Measurements from ENCODE around the gene GALNT14.
"Not testable (repeated sequence)": the region's sequence is repeated elsewhere in the genome, so short reads cannot be mapped to it uniquely, and the experiment has no call there.

The GALNT14 gene

DNA sequence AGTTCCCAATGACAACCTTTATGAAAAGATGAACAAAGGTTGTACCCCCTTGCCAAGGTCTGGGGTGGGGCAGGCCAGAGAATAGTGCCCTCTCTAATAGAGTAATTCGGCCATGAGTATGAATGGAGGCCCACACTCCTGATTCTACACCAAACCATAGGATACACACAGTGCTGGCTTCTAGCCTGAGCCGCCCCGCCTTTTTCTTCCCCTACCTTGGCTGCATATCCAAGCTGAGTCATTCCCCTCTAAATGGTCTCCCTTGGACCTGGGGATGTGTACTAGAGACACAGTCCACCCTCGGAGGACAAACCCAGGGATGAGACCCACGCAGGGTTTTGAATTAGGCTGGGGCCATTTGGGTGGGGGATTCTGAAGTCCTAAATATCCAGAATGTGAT is 223.8 kb downstream of the GALNT14 start:
- DNase-seq (ENCODE audit: extremely low read depth in 1 of 2, low read depth in 1 of 2), result no peak

DNA sequence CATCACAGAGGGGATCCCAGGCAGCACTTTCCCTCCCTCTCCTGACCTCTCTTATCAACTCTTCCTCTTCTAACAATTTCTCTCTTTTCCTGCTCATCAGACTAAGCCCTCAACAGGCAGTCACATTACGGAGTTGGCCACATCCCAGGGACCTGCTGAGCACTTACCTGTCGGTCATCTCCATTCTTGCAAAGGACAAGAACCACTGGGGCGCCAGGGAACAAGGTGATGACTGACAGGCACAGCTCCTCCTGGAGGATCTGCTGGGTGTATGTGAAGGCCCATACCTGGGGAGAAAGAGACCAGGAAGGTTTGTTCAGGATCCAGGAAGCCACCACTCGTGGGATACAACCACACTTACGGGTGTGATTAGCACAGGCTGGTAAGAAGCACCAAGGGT is 226.2 kb downstream of the GALNT14 start:
- no peak for DNase-seq (ENCODE audit: extremely low read depth in 1 of 2, low read depth in 1 of 2)

DNA sequence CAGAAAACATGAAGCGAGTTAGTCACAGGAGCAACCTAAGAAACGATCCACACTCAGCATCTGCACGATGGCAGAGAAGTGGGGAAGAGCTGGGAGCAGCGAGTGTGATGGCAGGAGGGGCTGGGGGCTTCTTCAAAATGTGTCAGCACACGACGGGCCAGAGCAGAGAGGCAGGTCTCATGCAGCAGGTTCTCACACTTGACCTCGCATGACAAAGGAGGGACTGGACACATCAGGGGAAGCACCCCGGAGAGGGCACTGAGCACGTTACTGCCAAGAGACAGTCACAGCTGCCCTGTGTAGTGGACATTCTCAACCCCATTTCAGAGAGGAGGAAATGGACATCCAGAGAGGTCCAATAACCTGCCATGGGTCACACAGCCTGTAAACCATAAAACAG is 226.9 kb downstream of the GALNT14 start:
- DNase-seq (ENCODE audit: extremely low read depth in 1 of 2, low read depth in 1 of 2), result no peak

DNA sequence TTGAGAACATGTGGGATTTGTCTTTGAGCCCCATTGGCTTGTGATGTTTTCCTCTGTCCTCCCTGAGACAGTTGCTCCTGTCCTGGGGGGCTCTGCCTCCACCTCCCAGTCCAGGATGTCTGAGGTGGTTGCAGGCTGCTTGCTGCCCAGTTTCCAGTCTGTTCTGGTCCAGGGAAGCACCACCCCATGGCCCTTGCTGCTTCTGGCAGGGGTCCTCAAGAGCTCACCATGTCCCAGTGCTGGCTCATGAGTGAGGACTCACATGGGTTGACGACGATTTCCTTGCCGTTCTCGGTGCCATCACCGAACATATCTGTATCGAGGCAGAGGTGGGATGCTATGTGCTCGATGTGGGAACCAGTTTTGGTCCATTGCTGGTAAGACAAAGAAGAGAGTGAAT is 227.6 kb downstream of the GALNT14 start:
- DNase-seq (ENCODE audit: extremely low read depth in 1 of 2, low read depth in 1 of 2), result no peak

DNA sequence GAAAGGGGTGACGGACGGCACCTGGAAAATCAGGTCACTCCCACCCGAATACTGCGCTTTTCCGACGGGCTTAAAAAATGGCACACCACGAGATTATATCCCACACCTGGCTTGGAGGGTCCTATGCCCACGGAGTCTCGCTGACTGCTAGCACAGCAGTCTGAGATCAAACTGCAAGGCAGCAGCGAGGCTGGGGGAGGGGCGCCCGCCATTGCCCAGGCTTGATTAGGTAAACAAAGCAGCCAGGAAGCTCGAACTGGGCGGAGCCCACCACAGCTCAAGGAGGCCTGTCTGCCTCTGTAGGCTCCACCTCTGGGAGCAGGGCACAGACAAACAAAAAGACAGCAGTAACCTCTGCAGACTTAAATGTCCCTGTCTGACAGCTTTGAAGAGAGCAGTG is 233.8 kb downstream of the GALNT14 start:
- not testable (repeated sequence) for DNase-seq (ENCODE audit: extremely low read depth in 1 of 2, low read depth in 1 of 2)

DNA sequence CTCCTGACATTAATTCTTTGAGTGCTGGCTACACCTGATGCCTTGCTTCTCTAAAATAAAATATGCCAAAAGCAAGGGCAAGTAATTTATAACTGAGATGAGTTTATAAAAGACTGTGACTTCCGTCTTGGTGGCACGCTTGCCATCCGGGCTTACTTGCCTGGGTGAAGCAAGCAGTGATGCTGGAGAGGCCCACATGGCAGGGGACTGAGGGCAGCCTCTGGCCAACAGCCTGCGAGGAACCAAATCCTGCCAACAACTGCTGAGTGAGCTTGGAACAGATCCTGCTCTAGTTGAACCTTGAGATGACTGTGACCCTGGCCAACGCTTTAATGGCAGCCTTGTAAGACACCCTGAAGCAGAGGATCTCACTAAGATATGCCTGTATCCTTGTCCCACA is 234.9 kb downstream of the GALNT14 start:
- DNase-seq (ENCODE audit: extremely low read depth in 1 of 2, low read depth in 1 of 2), result no peak

DNA sequence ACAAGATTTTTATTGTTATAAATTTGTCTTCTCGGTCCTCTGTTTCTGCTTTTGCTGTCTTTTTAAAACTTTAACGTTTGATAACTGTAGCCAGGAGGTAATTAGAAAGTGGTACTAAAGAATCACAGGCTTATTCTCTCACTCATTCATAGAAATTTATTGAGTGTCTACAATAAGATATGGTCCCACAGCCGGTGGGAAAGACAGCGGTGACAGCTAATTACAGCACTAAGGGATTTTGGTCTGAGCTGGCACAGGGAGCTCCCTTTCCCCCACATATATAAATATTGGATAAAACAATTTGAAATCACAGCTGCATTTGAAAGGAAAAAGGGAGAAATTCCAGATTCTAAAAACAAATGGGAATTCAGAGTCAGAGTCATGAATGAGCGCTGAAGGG is 237.9 kb downstream of the GALNT14 start:
- DNase-seq (ENCODE audit: extremely low read depth in 1 of 2, low read depth in 1 of 2), result no peak

DNA sequence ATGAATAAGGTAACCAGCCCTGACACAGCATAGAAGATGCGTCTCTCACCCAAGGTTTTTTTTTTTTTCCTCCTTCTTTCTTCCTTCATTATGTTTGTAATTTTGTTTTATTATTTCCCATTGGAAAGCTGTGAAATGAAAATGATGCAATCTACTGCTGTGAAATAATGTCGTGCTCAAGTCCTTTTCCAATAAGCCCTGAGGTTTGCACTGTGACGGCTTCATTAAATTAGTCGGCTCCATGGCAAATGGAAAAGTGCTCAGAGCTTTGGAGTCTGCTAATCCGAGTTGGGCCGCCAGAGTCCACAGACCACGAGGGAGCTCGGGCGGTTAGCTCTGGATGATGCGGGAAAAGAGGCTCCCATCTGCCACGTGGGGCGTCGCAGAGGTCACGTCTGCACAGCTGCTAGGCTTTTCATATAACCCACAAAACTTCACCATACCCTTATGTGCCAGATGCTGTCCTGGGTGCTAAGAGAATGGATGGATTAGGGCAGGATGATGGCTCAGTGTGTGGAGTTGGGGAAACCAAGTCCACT is 238.7 kb downstream of the GALNT14 start:
- DNase-seq (ENCODE audit: extremely low read depth in 1 of 2, low read depth in 1 of 2), result no peak

DNA sequence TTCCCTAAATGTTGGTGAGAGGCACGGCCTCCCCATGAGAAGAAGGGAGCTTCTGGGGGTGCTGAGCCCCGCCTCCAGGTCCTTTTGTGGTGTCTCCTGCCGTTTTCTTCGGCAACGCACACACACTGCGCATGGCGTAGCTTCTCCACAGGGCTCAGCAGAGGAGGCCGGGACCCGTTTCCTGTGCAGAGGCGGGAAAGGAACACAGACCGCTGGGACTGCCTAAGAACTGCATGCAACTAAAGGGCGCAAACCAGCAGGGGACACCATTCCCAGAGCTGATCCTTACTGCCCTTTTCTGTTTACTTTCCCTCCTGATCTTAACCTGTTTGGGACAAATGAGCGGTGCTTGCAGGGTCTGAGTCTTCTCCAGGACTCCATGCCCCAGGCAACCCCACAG is 240.7 kb downstream of the GALNT14 start:
- no peak for DNase-seq (ENCODE audit: extremely low read depth in 1 of 2, low read depth in 1 of 2)

DNA sequence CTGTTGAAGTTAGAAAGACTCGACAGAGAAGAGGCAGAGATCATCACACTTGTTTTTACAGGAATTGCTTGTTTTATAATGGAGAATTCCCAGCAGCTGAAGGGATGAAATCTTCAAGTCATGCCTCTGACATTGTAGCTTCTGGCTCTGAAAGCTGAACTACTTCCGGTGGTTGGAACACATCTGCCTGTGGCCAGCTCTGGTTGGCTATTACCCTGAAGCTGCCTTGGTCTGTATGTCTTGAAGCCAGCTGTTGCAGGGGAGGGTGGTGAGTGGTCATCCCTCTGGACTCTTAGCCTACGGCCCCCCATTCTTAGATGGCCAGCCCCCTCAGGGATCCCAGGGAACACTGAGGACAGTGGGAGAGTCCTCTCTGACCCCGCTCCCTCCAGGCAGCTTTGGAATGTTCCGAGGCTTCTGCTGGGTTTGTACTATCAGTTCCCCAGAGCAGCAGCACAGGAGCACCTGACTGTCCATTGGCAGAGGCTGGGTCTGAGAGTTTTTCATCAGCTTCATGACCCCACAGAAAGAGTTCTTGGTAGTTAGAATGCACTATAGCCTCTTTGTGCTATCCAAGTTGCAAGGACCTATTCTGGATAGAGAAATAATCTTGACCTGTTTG is 243.6 kb downstream of the GALNT14 start:
- no peak for DNase-seq (ENCODE audit: extremely low read depth in 1 of 2, low read depth in 1 of 2)

DNA sequence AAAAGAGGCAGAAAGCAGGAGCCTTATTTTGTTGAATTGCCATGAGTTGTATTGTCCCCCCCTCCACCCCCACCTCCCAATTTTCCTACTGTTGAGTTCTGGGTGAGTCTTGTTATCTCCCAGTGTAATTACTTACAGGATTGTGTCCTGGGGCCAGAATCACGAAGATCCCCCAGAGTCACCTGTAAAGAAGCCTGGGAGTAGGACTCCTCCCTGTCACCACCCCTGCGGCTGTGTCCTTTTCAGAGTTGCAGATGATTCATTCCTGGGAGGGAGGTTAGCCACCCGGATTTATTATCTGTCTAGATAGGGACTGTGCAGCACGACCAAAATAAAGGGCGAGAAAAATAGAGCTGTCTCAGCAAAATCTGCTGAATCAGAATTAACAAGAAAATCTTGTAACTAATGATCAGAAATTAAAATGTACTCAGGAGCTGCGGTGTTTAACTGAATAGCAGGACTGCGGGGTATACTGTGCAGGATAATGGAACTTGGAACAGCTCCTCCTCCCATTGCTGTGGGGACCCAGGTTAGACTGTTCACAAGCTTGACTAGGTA is 249.3 kb downstream of the GALNT14 start:
- DNase-seq (ENCODE audit: extremely low read depth in 1 of 2, low read depth in 1 of 2), result no peak

DNA sequence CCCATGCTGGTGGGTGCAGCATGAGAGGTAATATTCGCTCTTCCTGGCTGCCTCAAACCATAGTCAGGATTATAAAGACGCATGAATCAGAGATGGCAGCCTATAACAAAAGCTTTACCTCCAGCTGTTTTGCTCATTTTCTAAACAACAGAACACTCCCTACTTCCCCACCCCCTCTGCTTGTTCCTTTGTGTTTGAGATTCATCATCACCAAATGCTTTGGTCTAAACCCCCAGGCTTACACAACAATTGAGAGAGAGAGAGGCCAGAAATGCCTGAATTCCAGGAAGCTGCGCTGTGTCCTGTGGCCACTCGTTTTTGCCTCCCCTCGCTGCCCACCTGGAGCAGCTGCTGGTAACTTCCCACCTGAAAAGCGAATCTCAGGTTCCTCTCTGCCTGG is 252.2 kb downstream of the GALNT14 start:
- DNase-seq (ENCODE audit: extremely low read depth in 1 of 2, low read depth in 1 of 2), result no peak

DNA sequence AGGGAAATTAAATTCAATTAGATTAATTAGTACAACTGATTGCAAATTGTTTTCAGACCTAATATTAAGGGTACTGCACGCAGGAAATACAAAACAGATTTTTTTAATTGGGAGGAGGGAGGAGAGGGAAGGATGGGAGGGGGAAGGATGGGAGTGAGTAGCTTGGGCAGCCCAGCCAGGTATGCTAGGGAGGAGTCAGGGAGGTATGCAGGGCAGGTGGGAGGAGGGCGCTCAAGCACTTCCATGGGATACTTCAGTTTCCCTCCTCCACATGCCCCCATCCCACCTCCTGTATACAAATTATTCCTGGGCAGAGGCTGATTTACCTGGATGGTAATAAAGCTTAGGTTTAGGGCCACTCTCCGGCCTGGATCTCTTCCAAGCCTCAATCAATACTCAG is 254.4 kb downstream of the GALNT14 start:
- DNase-seq (ENCODE audit: extremely low read depth in 1 of 2, low read depth in 1 of 2), result no peak

DNA sequence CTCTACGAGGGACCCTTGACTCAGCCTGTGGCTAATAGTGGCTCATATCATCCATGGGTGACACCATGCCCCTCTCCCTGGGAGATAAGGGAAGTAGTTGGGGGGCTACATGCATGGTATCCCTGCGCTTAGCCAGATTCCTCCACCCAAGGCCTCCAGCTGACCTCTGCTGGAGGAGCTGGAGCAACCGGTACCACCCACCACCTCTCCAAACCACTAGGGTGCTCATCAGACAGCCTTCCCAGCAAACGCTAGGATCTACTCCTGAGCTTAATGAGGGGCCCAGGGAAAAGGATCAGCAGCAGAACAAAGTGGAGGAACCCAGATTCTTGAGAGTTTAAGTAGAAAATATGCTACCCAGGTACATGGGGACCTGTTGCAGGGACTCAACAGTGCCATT is 255.1 kb downstream of the GALNT14 start:
- DNase-seq (ENCODE audit: extremely low read depth in 1 of 2, low read depth in 1 of 2), result no peak

DNA sequence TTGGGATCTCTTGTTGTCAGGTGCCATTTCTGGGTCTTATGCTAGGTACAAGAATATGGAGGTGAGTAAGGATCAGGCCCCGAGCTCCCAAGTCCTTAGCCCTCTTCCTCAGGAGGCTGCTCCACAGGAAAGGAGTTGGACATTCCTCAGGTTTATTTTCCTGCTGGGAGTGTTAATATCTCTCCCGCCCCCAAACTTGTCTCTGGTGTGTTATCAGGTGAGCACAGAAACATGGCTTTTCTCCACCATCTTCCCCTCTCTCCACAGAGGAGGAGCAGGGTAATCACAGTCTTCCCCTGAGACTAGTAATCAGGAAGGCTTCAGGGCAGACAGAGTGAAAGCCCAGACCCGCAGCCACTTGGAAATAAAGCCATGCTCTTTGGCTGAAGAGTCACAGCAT is 257.7 kb downstream of the GALNT14 start:
- DNase-seq (ENCODE audit: extremely low read depth in 1 of 2, low read depth in 1 of 2), result no peak

DNA sequence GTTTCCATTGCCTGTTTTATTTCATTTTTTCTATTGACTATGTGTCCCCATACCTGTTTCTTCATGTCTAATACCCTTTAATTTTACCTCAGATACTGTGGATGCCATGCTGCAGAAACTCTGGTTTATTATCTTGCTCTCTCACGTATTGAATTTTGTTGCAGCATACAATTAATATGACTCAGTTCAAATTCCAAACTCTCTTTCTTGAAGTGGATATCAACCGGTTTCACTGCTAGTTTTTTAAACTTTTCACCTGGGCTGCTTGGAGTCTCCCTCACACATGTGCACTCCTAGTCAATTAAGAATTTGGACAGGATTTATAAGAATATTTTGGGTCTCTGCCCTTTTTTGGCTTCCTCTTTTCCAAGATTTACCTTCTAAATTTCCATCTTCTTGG is 260.4 kb downstream of the GALNT14 start:
- no peak for DNase-seq (ENCODE audit: extremely low read depth in 1 of 2, low read depth in 1 of 2)

DNA sequence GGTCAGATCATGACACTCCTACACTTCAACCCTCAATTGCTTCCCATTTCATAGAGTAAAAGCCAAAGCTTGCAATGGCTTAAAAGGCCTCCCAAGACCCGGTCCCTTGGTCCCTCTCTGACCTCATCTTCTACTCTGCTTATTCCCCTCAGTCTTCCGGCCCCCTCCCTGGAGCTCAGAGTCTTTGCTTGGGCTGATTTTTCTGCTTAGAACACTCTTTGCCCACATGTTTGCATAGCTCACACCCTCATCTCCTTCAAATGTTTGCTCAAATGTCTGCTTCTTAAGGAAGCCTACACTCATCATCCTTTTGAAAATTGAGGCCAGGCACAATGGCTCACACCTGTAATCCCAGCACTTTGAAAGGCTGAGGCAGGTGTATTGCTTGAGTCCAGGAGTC is 265.4 kb downstream of the GALNT14 start:
- no peak for DNase-seq (ENCODE audit: extremely low read depth in 1 of 2, low read depth in 1 of 2)

DNA sequence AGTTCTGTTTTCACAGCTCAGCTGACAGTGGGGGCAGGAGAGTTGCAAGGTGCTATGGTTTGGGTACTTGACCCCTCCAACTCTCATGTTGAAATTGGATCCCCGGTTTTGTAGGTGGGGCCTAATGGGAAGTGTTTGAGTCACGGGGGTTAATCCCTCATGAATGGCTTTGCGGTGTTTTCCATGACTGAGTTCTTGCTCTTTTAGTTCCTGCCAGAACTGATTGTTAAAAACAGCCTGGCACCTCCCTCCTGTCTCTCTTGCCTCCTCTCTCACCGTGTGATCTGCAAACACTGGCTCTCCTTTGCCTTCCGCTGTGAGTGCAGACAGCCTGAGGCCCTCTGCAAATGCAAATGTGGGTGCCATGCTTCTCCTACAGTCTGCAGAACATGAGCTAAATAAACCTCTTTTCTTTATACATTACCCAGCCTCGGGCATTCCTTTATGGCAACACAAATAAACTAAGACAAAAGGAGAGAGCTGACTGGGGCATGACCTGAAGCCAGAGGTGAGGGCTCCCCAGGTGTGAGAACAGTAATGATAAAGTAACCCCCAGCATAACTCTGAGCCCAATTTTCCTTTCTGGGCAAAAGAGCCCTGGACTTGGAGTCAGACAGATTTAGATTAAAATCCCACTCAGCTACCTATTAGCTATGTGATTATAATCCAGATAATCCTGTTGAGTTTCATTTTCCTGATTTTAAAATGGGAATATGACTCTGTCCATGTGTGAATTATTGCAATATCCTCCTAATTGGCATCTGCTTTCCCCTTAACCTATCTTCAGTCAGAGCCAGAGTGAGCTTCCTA is 266.1 kb downstream of the GALNT14 start:
- no peak for DNase-seq (ENCODE audit: extremely low read depth in 1 of 2, low read depth in 1 of 2)

DNA sequence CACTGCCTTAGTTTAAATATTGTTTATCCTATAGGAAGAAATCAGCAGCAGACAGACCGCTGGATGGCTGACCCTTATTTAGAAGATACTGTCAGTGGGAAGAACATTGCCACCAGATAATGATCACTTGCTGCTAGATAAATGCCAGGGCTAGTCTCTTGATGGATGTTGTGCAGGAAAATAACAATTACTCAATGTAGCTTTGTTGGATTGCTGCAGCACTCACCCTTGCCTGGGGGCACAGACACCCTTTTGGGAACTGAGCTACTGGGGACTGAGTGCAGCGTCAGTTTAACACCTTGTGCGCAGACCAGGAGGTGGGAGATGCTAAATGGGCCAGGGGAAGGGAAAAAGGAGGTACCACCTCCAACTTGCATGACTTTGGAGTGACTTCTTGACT is 266.8 kb downstream of the GALNT14 start:
- no peak for DNase-seq (ENCODE audit: extremely low read depth in 1 of 2, low read depth in 1 of 2)

DNA sequence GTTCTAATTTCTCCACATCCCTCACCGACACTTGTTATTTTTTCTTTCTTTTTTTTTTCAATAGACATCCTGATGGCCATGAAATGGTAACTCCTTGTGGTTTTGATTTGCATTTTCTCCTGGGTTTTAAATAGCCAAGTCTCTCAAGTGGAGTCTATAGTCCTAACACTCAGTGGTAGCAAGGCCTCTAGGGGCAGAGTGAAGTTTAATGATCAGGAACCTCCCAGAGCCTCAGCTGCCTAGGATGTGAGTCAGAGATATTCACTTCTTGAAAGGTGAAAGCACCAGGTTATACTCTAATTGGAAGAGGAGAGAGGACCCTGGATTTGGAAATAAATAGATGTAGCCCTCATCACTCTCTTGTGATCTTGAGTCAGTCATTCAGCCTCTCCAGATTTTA is 268.3 kb downstream of the GALNT14 start:
- no peak for DNase-seq (ENCODE audit: extremely low read depth in 1 of 2, low read depth in 1 of 2)

DNA sequence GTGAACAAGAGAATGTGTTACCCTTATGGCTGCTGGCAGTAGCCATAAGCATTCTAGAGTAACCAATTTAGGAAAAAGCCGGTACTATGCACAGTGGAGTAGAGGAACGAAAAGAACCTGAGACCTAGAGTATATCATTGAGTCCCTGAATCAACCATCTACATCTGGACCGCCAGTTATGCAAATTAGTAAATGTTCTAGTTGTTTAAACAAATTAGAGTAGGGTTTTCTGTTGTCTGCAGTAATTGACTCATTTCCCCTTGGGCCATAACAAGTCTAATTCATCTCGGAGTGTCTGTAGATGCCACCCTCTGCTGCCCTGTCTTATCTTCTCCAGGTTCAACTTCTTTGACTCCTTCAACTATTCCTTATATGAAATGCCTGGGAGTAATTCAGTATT is 270.9 kb downstream of the GALNT14 start:
- no peak for DNase-seq (ENCODE audit: extremely low read depth in 1 of 2, low read depth in 1 of 2)

DNA sequence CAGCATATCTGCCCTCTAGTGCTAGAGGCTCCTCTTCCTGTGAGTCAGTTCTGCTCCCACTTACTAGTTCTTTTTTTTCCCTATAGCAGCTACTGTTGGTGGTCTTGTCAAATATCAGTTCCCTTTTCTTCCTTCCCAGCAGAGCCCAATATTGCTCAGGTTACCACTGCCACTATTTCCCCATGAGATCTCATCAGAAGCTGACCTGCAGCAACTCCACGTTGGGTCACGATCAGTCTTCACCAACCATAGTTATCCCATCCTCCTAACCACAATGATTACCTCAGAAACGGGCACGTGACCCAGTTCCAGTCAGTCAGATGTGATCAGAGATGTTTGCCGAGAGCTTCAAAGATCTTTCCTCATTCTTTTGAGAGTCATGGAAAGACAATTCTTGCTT is 271.3 kb downstream of the GALNT14 start:
- no peak for DNase-seq (ENCODE audit: extremely low read depth in 1 of 2, low read depth in 1 of 2)
